GM12878 (cell line): ENCODE results near the gene AQP7. TPM values are rescaled to one million over a fixed set of nuclear protein-coding genes. Genes with fewer than 3 reads are reported as not detected.

Experiments
- ASH2L ChIP-seq: fragments of 300-600, 200-600 bp; sonication (generic); IDR thresholded peaks from 2 replicates; pipeline ENCODE4 v1.6.1; 2017; ENCODE audit warnings: low read depth, mild to moderate bottlenecking, borderline replicate concordance
- BMI1 ChIP-seq: fragments of 450-650 bp; IDR thresholded peaks from 2 replicates; pipeline ENCODE4 v1.6.1; 2016; ENCODE audit warnings: mild to moderate bottlenecking, moderate library complexity, borderline replicate concordance
- E4F1 ChIP-seq: fragments of 450-650 bp; IDR thresholded peaks from 2 replicates; pipeline ENCODE4 v1.6.1; 2018; ENCODE audit warnings: borderline replicate concordance, mild to moderate bottlenecking; ENCODE audit not compliant: partially characterized antibody
- EED ChIP-seq: sonication (generic); IDR thresholded peaks from 2 replicates; pipeline ENCODE4 v1.6.1; 2016; ENCODE audit warnings: antibody characterized with exemption, low read depth
- EZH2 ChIP-seq: IDR thresholded peaks from 2 replicates; pipeline ENCODE4 v1.6.1; 2012; ENCODE audit warnings: low read depth, mild to moderate bottlenecking, control low read depth, inconsistent platforms, low read length, borderline replicate concordance; ENCODE audit not compliant: control insufficient read depth
- FOS ChIP-seq: IDR thresholded peaks from 3 replicates; pipeline ENCODE4 v1.6.1; 2011; ENCODE audit warnings: borderline replicate concordance; ENCODE audit not compliant: insufficient read length; ENCODE audit errors: extremely low read depth
- FOXM1 ChIP-seq: IDR thresholded peaks from 2 replicates; pipeline ENCODE4 v1.6.1; 2012; ENCODE audit warnings: low read depth, mild to moderate bottlenecking, inconsistent platforms, low read length, moderate library complexity
- GABPA ChIP-seq: IDR thresholded peaks from 2 replicates; pipeline ENCODE4 v1.6.1; 2014; ENCODE audit warnings: antibody characterized with exemption, low read depth, mild to moderate bottlenecking, inconsistent platforms
- IKZF1 ChIP-seq: fragments of 450-650 bp; conservative IDR thresholded peaks from 2 replicates; pipeline ENCODE4 v1.6.1; 2017; ENCODE audit warnings: antibody characterized with exemption, mild to moderate bottlenecking
- IRF4 ChIP-seq: IDR thresholded peaks from 2 replicates; pipeline ENCODE4 v1.6.1; 2011; ENCODE audit warnings: low read depth, low read length
- WRNIP1 ChIP-seq: IDR thresholded peaks from 2 replicates; pipeline ENCODE4 v1.6.1; 2011; ENCODE audit warnings: low read depth, low read length, improper control_type of control experiment, borderline replicate concordance
- YBX1 ChIP-seq: fragments of 450-650 bp; IDR thresholded peaks from 2 replicates; pipeline ENCODE4 v1.6.1; 2016; ENCODE audit warnings: antibody characterized with exemption
- YY1 ChIP-seq: IDR thresholded peaks from 2 replicates; pipeline ENCODE4 v1.6.1; 2011; ENCODE audit warnings: low read depth, mild to moderate bottlenecking, low read length
- ZZZ3 ChIP-seq: IDR thresholded peaks from 2 replicates; pipeline ENCODE4 v1.6.1; 2011; ENCODE audit warnings: low read depth; ENCODE audit not compliant: control insufficient read depth, insufficient read length
- polyA plus RNA-seq, 11 experiments: library from polyadenylated mRNA; depleted of rRNA in 4 of 11; unstranded in 6 of 11; stranded (reverse) in 5 of 11; fragments of >200 nt; fragmentation: Nextera tagmentation in 4 of 11; fragmentation: Illumina TruSeq in 1 of 11; extraction: Ambion mirVana in 4 of 11; extraction: Trizol in 1 of 11; gene quantifications; 1 replicate in 1 of 11; 2 replicates in 10 of 11; pipeline versions ENCODE4 v1.2.1 to v1.2.3, GENCODE V29; 2011 to 2016; ENCODE audit warnings: inconsistent platforms in 2 of 11, missing spikeins in 2 of 11, low read depth in 1 of 11
- total RNA-seq, 4 experiments: library from RNA; depleted of rRNA in 3 of 4; stranded (reverse); fragments of >200 nt in 3 of 4; fragmentation: Illumina TruSeq in 1 of 4; extraction: Trizol in 1 of 4; gene quantifications; 2 replicates each; pipeline versions ENCODE4 v1.2.1 to v1.2.3, GENCODE V29; 2013 to 2021

The AQP7 gene
- total and polyA plus RNA-seq, 10 of the 15 experiments (the other 5 are each of a cell fraction or from before 2014, with no cell fraction given), result 0.04 to 0.18 (median 0.04) TPM; not detected in 7

GRCh38 chr9:33350310-33350709 is 52.1 kb downstream of the AQP7 start (continued):
- no peak for TF ChIP-seq EZH2
- no peak for TF ChIP-seq WRNIP1
- TF ChIP-seq BMI1, result no peak
- TF ChIP-seq YBX1, result no peak
- no peak for TF ChIP-seq IRF4
- TF ChIP-seq E4F1, result no peak
- TF ChIP-seq IKZF1, result no peak
- TF ChIP-seq ASH2L, result no peak
- no peak for TF ChIP-seq FOS
- TF ChIP-seq YY1, result no peak
- no peak for TF ChIP-seq GABPA
- TF ChIP-seq ZZZ3, result no peak
- no peak for TF ChIP-seq EED
- TF ChIP-seq FOXM1, result no peak
- TF ChIP-seq, all 136 proteins: peak for 0
